Measurements from ENCODE around the gene NSUN7.

DNA sequence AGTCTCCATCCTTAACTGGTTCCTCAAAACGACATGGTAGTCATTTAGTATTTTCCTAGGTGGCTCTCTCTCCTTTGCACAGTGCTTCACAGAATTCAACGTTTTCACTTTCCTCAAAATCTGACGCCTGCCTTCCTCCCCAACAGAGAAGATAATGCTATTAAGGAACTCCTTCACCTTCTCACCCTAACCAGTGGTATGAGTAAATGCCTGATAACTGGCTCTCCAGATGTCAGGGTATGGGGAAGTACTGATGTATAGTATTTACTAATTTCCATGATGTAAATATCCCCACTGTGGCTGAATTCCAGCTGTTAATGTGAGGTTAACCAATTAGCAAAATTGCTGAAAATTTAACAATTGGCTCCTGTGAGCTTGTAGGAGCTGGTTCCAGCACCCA is 28.8 kb upstream of the NSUN7 start:
- TF ChIP-seq CTCF (IDR thresholded peaks at IDR 0.05; ENCODE audit: low read depth, low read length, poor library complexity, severe bottlenecking) (no peak), EZH2phosphoT487 (IDR thresholded peaks at IDR 0.05; ENCODE audit: borderline replicate concordance, low read length) (no peak)
